Measurements from ENCODE around the gene SYT14.
"Not testable (repeated sequence)": the region's sequence is repeated elsewhere in the genome, so short reads cannot be mapped to it uniquely, and the experiment has no call there.

SYT14 gene

GRCh38 chr1:210117681-210118170 is 179.7 kb downstream of the SYT14 start:
- no peak for DNase-seq (ENCODE audit: low read depth)

GRCh38 chr1:210123383-210123782 is 185.4 kb downstream of the SYT14 start:
- no peak for DNase-seq (ENCODE audit: low read depth)

- DNase-seq (ENCODE audit: low read depth), result no peak
These were observed 186.0 kb downstream of the SYT14 start for GRCh38 chr1:210123924-210124589.

DNA sequence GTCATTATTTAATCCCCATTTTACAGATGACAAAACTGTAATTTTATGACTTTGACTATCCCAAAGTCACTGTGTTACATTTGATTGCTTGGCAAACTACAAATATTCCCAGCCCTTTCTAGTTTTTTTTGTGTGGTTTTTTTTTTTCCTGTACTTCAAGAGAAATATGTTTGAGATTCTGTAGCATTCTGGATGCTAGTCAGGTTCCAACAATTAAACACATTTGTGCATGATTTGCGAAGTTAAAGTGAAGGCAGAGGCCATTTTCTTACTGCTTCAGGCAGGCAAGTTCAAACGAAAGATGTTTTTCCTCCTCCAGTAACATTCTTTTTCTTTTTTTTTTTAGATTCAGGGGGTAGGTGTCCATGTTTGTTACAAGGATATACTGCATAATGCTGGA is 186.7 kb downstream of the SYT14 start:
- DNase-seq (ENCODE audit: low read depth), result no peak

DNA sequence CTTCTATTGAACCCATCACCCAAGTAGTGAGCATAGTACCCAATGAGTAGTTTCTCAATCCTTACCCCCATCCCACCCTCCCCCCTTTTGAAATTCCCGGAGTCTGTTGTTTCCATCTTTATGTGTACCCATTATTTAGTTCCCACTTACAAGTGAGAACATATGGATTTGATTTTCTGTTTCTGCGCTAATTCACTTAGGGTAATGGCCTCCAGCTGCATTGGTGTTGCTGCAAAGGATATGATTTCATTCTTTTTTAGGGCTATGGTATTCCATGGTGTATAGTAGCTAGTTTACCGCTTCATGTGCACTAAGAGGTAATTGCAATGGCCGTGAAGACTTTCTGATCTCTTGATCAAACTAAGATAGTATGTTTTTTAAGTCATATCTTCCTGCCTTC is 187.1 kb downstream of the SYT14 start:
- no peak for DNase-seq (ENCODE audit: low read depth)

GRCh38 chr1:210129092-210129491 is 191.1 kb downstream of the SYT14 start:
- no peak for DNase-seq (ENCODE audit: low read depth)

DNA sequence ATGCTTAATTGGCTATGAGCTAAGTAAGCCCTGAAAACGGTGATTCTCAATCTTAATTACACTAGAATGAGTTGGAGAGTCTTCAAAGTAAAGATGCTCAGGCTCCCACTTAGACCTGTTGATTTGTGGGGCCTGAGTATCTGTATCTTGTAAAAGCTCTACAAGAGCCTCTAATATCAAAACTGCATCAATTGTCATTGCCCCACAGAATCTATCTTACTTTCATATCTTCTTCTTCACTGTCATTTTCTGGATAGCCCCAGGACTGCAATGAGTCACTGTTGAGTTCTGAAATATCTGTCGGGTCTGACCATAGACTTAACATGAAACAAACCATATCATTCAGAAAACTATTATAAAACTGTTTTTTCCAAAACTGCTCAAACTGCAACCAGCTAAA is 191.7 kb downstream of the SYT14 start:
- DNase-seq (ENCODE audit: low read depth), result no peak

DNA sequence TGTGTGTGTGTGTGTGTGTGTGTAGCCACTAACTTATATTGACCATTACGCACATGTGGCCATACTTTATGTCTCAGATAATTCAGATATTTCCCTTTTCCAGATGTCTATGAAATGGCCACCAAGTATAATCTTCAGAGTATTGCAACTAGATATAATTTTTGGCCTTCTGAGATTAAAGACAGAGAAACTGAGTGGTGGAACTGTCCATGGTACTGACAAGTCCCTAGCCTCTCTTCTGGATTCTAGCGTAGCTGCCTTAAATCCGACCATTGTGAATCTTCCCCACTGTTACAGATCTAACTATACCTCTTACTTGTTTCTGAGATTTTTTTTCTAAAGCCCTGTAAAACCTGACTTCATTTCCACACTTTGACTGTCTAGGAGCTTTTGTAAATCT is 194.6 kb downstream of the SYT14 start:
- DNase-seq (ENCODE audit: low read depth), result no peak

GRCh38 chr1:210143465-210144062 is 205.5 kb downstream of the SYT14 start:
- peak; percentile 8 for DNase-seq (ENCODE audit: low read depth)

DNA sequence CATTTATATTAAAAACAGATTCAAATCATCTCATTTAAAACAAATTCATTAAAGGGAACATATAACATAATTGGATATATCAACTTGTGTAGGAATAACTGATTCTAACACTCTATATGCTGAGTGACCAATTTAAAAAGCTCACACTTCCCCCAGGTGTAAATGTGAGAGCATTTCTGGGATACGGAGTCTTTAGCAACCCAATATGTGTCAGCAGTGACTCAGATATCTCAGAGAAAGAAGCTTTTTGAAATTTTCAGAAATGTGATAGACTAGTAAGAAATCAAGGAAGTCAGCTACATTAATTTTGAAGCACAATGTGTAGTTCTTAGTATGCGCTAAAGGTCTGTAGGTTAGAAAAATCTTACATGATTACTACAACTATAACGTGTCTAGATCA is 206.7 kb downstream of the SYT14 start:
- DNase-seq (ENCODE audit: low read depth), result no peak

- no peak for DNase-seq (ENCODE audit: low read depth)
These were observed 213.1 kb downstream of the SYT14 start for GRCh38 chr1:210151052-210151672.

DNA sequence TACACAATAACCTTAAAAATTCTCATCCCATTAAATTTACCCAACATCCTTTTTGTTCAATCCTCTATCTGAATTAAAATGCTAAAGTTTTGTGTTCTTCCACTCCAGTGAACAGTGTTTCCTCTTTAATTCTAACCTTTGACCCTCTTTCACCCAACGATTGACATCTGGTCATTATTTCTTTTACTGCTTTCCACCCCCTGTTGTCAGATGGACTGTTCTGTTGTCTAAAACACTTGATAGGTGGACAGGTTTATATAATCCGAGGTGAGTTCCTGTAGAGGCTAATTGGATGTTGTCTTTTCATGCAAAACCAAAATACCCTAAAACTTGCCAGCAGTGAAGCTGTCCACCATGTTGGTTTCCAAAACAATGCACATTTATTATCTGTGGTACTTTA is 221.2 kb downstream of the SYT14 start:
- no peak for DNase-seq (ENCODE audit: low read depth)

DNA sequence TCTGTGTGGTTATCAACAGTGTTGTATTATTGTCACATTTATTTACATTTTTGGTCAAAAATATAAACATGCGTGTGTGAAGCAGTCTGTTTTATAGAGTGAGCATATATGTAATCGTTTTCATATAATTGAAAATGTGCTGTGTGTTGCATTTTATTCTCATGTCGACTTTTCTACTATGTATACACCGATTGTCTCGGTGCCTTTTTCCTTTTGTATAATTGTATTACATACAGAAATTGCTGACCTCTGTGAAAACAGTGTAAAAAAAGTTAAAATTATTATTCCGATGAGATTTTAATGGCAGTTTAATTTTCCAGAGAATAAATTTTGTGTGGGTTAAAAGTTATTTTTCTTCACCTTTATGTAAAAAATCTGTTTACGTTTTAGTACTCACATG is 232.2 kb downstream of the SYT14 start:
- DNase-seq (ENCODE audit: low read depth), result no peak

- no peak for DNase-seq (ENCODE audit: low read depth)
These were observed 236.1 kb downstream of the SYT14 start for GRCh38 chr1:210174133-210174532.

- DNase-seq (ENCODE audit: low read depth), result no peak
These were observed 247.0 kb downstream of the SYT14 start for GRCh38 chr1:210185063-210185462.

GRCh38 chr1:210187849-210188606 is 250.0 kb downstream of the SYT14 start:
- DNase-seq (ENCODE audit: low read depth), result not testable (repeated sequence)

DNA sequence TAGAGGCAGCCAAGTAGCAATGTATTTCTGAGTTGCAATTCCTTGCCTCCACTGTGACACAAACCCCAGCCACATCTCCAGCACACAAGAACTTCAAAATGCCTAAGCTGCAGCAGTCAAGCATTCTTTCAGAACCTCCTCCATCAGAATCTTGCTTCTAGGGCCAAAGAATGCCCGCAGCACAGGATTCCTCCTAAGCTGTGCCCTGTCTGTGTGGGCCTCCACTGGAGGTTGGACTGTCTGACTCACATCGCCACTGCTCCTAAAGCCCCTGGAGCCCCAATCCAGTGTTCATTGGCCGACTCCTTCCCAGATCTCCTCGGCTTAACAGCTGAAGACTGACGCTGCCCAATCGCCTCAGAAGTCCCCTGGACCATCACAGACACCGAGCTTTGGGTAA is 251.4 kb downstream of the SYT14 start:
- DNase-seq (ENCODE audit: low read depth), result no peak

GRCh38 chr1:210195635-210196160 is 257.7 kb downstream of the SYT14 start:
- no peak for DNase-seq (ENCODE audit: low read depth)

- not testable (repeated sequence) for DNase-seq (ENCODE audit: low read depth)
These were observed 258.2 kb downstream of the SYT14 start for GRCh38 chr1:210196266-210196665.

GRCh38 chr1:210198840-210199239 is 260.8 kb downstream of the SYT14 start:
- DNase-seq (ENCODE audit: low read depth), result no peak

GRCh38 chr1:210200124-210200736 is 262.2 kb downstream of the SYT14 start:
- no peak for DNase-seq (ENCODE audit: low read depth)

- DNase-seq (ENCODE audit: low read depth), result no peak
These were observed 263.7 kb downstream of the SYT14 start for GRCh38 chr1:210201681-210202080.

All from activated gamma-delta T cell treated with anti-CD3 and anti-CD28 coated beads, Interleukin-2, amount 50 U/mL, for 16 hours (primary cell).